Measurements from ENCODE around the gene SLC1A3. TPM values are rescaled to one million over a fixed set of nuclear protein-coding genes. Genes with fewer than 3 reads are reported as not detected.
"Not testable (repeated sequence)": the region's sequence is repeated elsewhere in the genome, so short reads cannot be mapped to it uniquely, and the experiment has no call there.

SLC1A3 gene
- total RNA-seq, 1 donor from 2014 or later = not detected

GRCh38 chr5:36630201-36631145, 24.1 kb downstream of the SLC1A3 start:
- no peak for DNase-seq (ENCODE audit: extremely low read depth, low read depth, low spot score)

- DNase-seq (ENCODE audit: extremely low read depth, low read depth, low spot score) = no peak
These were observed 24.7 kb downstream of the SLC1A3 start for GRCh38 chr5:36631154-36631553.

- DNase-seq (ENCODE audit: extremely low read depth, low read depth, low spot score) = no peak
These were observed 25.4 kb downstream of the SLC1A3 start for GRCh38 chr5:36631620-36632362.

- no peak for DNase-seq (ENCODE audit: extremely low read depth, low read depth, low spot score)
These were observed 25.9 kb downstream of the SLC1A3 start for GRCh38 chr5:36632363-36632664.

GRCh38 chr5:36635721-36636390, 29.4 kb downstream of the SLC1A3 start:
- DNase-seq (ENCODE audit: extremely low read depth, low read depth, low spot score) = no peak

GRCh38 chr5:36637101-36637500, 30.7 kb downstream of the SLC1A3 start:
- no peak for DNase-seq (ENCODE audit: extremely low read depth, low read depth, low spot score)

GRCh38 chr5:36637516-36637915, 31.1 kb downstream of the SLC1A3 start:
- DNase-seq (ENCODE audit: extremely low read depth, low read depth, low spot score) = no peak

GRCh38 chr5:36638056-36638455, 31.6 kb downstream of the SLC1A3 start:
- no peak for DNase-seq (ENCODE audit: extremely low read depth, low read depth, low spot score)

- DNase-seq (ENCODE audit: extremely low read depth, low read depth, low spot score) = no peak
These were observed 34.5 kb downstream of the SLC1A3 start for GRCh38 chr5:36640949-36641348.

- DNase-seq (ENCODE audit: extremely low read depth, low read depth, low spot score) = no peak
These were observed 35.0 kb downstream of the SLC1A3 start for GRCh38 chr5:36641431-36641830.

GRCh38 chr5:36642089-36642488, 35.7 kb downstream of the SLC1A3 start:
- DNase-seq (ENCODE audit: extremely low read depth, low read depth, low spot score) = no peak

GRCh38 chr5:36643162-36643561, 36.8 kb downstream of the SLC1A3 start:
- no peak for DNase-seq (ENCODE audit: extremely low read depth, low read depth, low spot score)

- DNase-seq (ENCODE audit: extremely low read depth, low read depth, low spot score) = not testable (repeated sequence)
These were observed 37.4 kb downstream of the SLC1A3 start for GRCh38 chr5:36643841-36644240.

GRCh38 chr5:36644727-36645126, 38.3 kb downstream of the SLC1A3 start:
- DNase-seq (ENCODE audit: extremely low read depth, low read depth, low spot score) = no peak

GRCh38 chr5:36646100-36646499, 39.7 kb downstream of the SLC1A3 start:
- no peak for DNase-seq (ENCODE audit: extremely low read depth, low read depth, low spot score)

- no peak for DNase-seq (ENCODE audit: extremely low read depth, low read depth, low spot score)
These were observed 40.2 kb downstream of the SLC1A3 start for GRCh38 chr5:36646507-36647023.

- DNase-seq (ENCODE audit: extremely low read depth, low read depth, low spot score) = no peak
These were observed 40.6 kb downstream of the SLC1A3 start for GRCh38 chr5:36647046-36647445.

GRCh38 chr5:36648426-36648825, 42.0 kb downstream of the SLC1A3 start:
- no peak for DNase-seq (ENCODE audit: extremely low read depth, low read depth, low spot score)

GRCh38 chr5:36651761-36652685, 45.6 kb downstream of the SLC1A3 start:
- DNase-seq (ENCODE audit: extremely low read depth, low read depth, low spot score) = no peak

- no peak for DNase-seq (ENCODE audit: extremely low read depth, low read depth, low spot score)
These were observed 46.8 kb downstream of the SLC1A3 start for GRCh38 chr5:36653044-36653705.
